CD4-positive, alpha-beta T cell (primary cell): ENCODE measurements around the gene ARHGEF6. TPM values are rescaled to one million over a fixed set of nuclear protein-coding genes. Genes with fewer than 3 reads are reported as not detected.
A peak's percentile ranks its signal among the peaks of the same experiment; 100 is the strongest.

Experiments
- ATAC-seq: fragments of 200-7000 bp; cut with Tn5 transposase; one replicate; pipeline ENCODE4 v1.10.0; 2022; ENCODE audit warnings: mild to moderate bottlenecking; ENCODE audit not compliant: poor library complexity
- CTCF ChIA-PET: fragments of 350-600 bp; sonication (Branson Sonifier 250); formaldehyde crosslinking; loops from one replicate; lab custom pipeline; 2021; ENCODE audit warnings: antibody characterized with exemption, inconsistent platforms; lab: Charles Lee
- POLR2A ChIA-PET: fragments of 350-600 bp; sonication (Branson Sonifier 250); formaldehyde crosslinking; loops from one replicate; lab custom pipeline; 2021; ENCODE audit warnings: antibody characterized with exemption, inconsistent platforms; lab: Charles Lee
- DNase-seq, 14 experiments: peaks; one replicate each; pipeline ENCODE4 v3.0.0-alpha.2; 2013 to 2020; ENCODE audit warnings: mixed read lengths in 2 of 14
- H3K27ac ChIP-seq, 2 donors: one replicate each; pipeline versions ENCODE4 v1.5.1 to v1.7.0; 2013; ENCODE audit warnings: low read length in 2 of 2, low read depth in 1 of 2, mild to moderate bottlenecking in 1 of 2
- H3K27me3 ChIP-seq, 2 experiments: 1 replicate in 1 of 2; 2 replicates in 1 of 2; pipeline versions ENCODE4 v1.6.1 to v1.7.0; 2013; ENCODE audit warnings: low read length in 2 of 2, control low read depth in 1 of 2, mild to moderate bottlenecking in 1 of 2, moderate library complexity in 1 of 2; ENCODE audit not compliant: insufficient read depth in 2 of 2, control insufficient read depth in 1 of 2
- H3K36me3 ChIP-seq: one replicate; pipeline ENCODE4 v1.6.1; 2013; ENCODE audit warnings: low read length, control low read depth; ENCODE audit not compliant: insufficient read depth
- H3K4me1 ChIP-seq: one replicate; pipeline ENCODE4 v1.6.1; 2013; ENCODE audit warnings: low read length, control low read depth; ENCODE audit not compliant: insufficient read depth
- H3K4me3 ChIP-seq: one replicate; pipeline ENCODE4 v1.5.1; 2013; ENCODE audit warnings: mild to moderate bottlenecking, low read length, moderate library complexity
- H3K9me3 ChIP-seq, 2 experiments: 1 replicate in 1 of 2; 2 replicates in 1 of 2; pipeline versions ENCODE4 v1.6.1 to v1.7.0; 2013; ENCODE audit warnings: low read length in 2 of 2, mild to moderate bottlenecking in 2 of 2, control low read depth in 1 of 2, moderate library complexity in 1 of 2; ENCODE audit not compliant: control insufficient read depth in 1 of 2, insufficient read depth in 1 of 2
- H3K27ac Mint-ChIP-seq: one replicate; pipeline ENCODE4 v1.8.0; 2020; ENCODE audit warnings: mixed read lengths
- H3K27me3 Mint-ChIP-seq: one replicate; pipeline ENCODE4 v1.8.0; 2021; ENCODE audit warnings: mixed read lengths
- H3K36me3 Mint-ChIP-seq: one replicate; pipeline ENCODE4 v1.8.0; 2021; ENCODE audit warnings: low read depth, mixed read lengths
- H3K4me1 Mint-ChIP-seq: one replicate; pipeline ENCODE4 v1.8.0; 2021; ENCODE audit warnings: low read depth, mixed read lengths
- H3K4me3 Mint-ChIP-seq: one replicate; pipeline ENCODE4 v1.8.0; 2020; ENCODE audit warnings: mild to moderate bottlenecking, mixed read lengths
- H3K9me3 Mint-ChIP-seq: one replicate; pipeline ENCODE4 v1.8.0; 2020; ENCODE audit warnings: mixed read lengths
- CTCF ChIP-seq: fragments of 200-600 bp; IDR thresholded peaks from one replicate; pipeline ENCODE4 v1.8.0; 2022; ENCODE audit warnings: antibody characterized with exemption, mild to moderate bottlenecking
- intact Hi-C, 2 experiments: fragments of 100-400 bp; cut with DNase I in 1 of 2; cut with micrococcal nuclease in 1 of 2; formaldehyde crosslinking; loops; one replicate each; pipeline versions ENCODE4 v1.15.1 to v1.9.0; 2023 to 2025; cut with DNase I, micrococcal nuclease
- total RNA-seq, 174 experiments: library from RNA in 2 of 174; stranded (reverse) in 2 of 174; gene quantifications; one replicate each; pipeline ENCODE4 v1.2.3 and lab custom pipeline; 2021 to 2026

The ARHGEF6 gene
- total RNA-seq, 2 experiments from 2014 or later, result 43.3 to 45.3 TPM

GRCh38 chrX:136812286-136812685, 31.6 kb upstream of the ARHGEF6 start:
- Mint-ChIP-seq H3K36me3 (no peaks in the 10 kb centered on the region), H3K4me3 (no peak overlapping the region), H3K27me3 (no peaks in the 10 kb centered on the region), H3K4me1 (peaks cover 8% of the 10 kb centered on the region), H3K27ac (no peak overlapping the region), H3K9me3 (no peaks in the 10 kb centered on the region)
- no peaks in the 10 kb centered on the region for H3K9me3 ChIP-seq
- ATAC-seq (no peak), DNase-seq (no peak)
- no peak overlapping the region for H3K27ac ChIP-seq
- POLR2A ChIA-PET, result interaction anchor here (1.2 kb wide), 1 partner anchor 69 kb away, joined by 3 read pairs; the partner anchor contains the start of gene RBMX
- no peak for TF ChIP-seq CTCF
- CTCF ChIA-PET, result no interaction called here
- intact Hi-C loops, result no loop called here
- no peak overlapping the region for H3K4me3 ChIP-seq
- H3K4me1 ChIP-seq, result no peaks in the 10 kb centered on the region
- H3K36me3 ChIP-seq, result no peaks in the 10 kb centered on the region
- no peaks in the 10 kb centered on the region for H3K27me3 ChIP-seq

- DNase-seq, result peak in 3 of 14 experiments; percentile 5 to 6 (median 6)
- no peak for TF ChIP-seq CTCF
- Histone ChIP-seq H3K27me3 (no peaks in the 10 kb centered on the region), H3K36me3 (no peaks in the 10 kb centered on the region), H3K9me3 (no peaks in the 10 kb centered on the region), H3K4me1 (no peaks in the 10 kb centered on the region), H3K4me3 (no peak overlapping the region), H3K27ac (no peak overlapping the region)
- peaks cover 8% of the 10 kb centered on the region for H3K4me1 Mint-ChIP-seq
- no peaks in the 10 kb centered on the region for H3K9me3 Mint-ChIP-seq
- H3K27me3 Mint-ChIP-seq, result no peaks in the 10 kb centered on the region
- intact Hi-C loops, result no loop called here
- ChIA-PET POLR2A (interaction anchor here (1.5 kb wide), 1 partner anchor 70 kb away, joined by 4 read pairs; the partner anchor contains the start of gene RBMX), CTCF (interaction anchor here (0.9 to 1.0 kb wide), 2 partner anchors 11 to 23 kb away, joined by 3 to 5 read pairs; no protein-coding TSS in a partner anchor)
- no peaks in the 10 kb centered on the region for H3K36me3 Mint-ChIP-seq
- no peak for ATAC-seq
- H3K27ac Mint-ChIP-seq, result no peak overlapping the region
- H3K4me3 Mint-ChIP-seq, result no peak overlapping the region
Observed at GRCh38 chrX:136810493-136810892, 29.8 kb upstream of the ARHGEF6 start.

- Histone ChIP-seq H3K27ac (no peak overlapping the region), H3K4me1 (no peaks in the 10 kb centered on the region), H3K9me3 (no peaks in the 10 kb centered on the region), H3K4me3 (no peak overlapping the region), H3K36me3 (no peaks in the 10 kb centered on the region), H3K27me3 (no peaks in the 10 kb centered on the region)
- ChIA-PET POLR2A (no interaction called here), CTCF (no interaction called here)
- Mint-ChIP-seq H3K4me3 (no peak overlapping the region), H3K4me1 (peaks cover 8% of the 10 kb centered on the region), H3K9me3 (no peaks in the 10 kb centered on the region), H3K27ac (no peak overlapping the region), H3K36me3 (no peaks in the 10 kb centered on the region), H3K27me3 (no peaks in the 10 kb centered on the region)
- no peak for ATAC-seq
- intact Hi-C loops, result loop anchor here in 1 of 2 experiments (5.0 kb wide), 1 partner anchor 50 kb away; no protein-coding TSS in a partner anchor
- DNase-seq, result no peak
- no peak for TF ChIP-seq CTCF
Observed at GRCh38 chrX:136806891-136807410, 26.2 kb upstream of the ARHGEF6 start.
